D721Med (cell line): ENCODE data around the gene MSX1.

ENCODE experiments used
- DNase-seq: peaks from one replicate; pipeline ENCODE4 v3.0.0; 2011; ENCODE audit warnings: low spot score; ENCODE audit not compliant: insufficient read length
- FAIRE-seq: peaks from 2 replicates; lab custom pipeline; 2011; peaks lifted over from hg19 to GRCh38; lab: Jason Lieb, UNC
- TF ChIP-seq, protein P1 (sequence below): IDR thresholded peaks from 2 replicates; pipeline ENCODE4 v1.5.1; 2012; ENCODE audit warnings: mild to moderate bottlenecking, control low read depth; ENCODE audit not compliant: insufficient read depth; ENCODE audit errors: missing control alignments

The MSX1 gene

DNA sequence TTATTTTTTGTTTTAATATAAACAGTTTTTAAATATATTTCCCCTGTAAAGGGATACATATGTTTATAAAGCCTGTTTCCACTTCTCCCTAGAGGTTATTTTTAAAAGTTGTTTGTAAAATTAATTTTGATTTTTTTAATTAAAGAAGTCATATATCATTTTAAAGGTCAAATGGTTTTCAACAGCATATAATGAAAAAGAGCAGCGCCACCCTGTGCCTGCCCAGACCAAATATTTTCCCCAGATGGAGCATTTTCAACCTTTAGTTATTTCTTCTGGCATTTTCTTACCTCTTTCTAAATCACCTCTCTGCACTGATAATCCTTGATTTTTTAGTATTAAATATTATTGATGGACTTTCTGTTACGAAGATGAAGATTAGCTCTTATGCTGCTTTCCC is 21.0 kb downstream of the MSX1 start:
- TF ChIP-seq, protein P1, sequence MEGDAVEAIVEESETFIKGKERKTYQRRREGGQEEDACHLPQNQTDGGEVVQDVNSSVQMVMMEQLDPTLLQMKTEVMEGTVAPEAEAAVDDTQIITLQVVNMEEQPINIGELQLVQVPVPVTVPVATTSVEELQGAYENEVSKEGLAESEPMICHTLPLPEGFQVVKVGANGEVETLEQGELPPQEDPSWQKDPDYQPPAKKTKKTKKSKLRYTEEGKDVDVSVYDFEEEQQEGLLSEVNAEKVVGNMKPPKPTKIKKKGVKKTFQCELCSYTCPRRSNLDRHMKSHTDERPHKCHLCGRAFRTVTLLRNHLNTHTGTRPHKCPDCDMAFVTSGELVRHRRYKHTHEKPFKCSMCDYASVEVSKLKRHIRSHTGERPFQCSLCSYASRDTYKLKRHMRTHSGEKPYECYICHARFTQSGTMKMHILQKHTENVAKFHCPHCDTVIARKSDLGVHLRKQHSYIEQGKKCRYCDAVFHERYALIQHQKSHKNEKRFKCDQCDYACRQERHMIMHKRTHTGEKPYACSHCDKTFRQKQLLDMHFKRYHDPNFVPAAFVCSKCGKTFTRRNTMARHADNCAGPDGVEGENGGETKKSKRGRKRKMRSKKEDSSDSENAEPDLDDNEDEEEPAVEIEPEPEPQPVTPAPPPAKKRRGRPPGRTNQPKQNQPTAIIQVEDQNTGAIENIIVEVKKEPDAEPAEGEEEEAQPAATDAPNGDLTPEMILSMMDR = peak; percentile 49
- FAIRE-seq = no peak
- DNase-seq = no peak

DNA sequence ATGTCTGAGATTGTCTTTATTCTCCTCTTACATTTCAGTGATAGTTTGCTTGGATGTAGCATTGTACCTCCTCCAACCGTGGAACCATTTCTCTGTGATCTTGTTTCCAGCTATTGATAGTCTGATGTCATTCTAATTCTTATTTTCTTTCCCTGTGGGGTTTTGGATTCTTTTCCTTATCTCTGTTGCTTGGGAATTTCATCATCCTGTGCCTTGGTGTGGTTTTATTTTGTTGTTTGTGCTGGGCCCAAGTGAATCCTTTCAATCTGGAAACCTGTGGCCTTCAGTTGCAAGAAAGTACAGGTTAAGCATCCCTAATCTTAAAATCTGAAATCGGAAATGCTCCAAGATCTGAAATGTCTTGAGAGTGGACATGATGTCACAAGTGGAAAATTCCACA is 22.0 kb downstream of the MSX1 start:
- no peak for DNase-seq
- no peak for FAIRE-seq
- TF ChIP-seq, protein P1 = no peak

DNA sequence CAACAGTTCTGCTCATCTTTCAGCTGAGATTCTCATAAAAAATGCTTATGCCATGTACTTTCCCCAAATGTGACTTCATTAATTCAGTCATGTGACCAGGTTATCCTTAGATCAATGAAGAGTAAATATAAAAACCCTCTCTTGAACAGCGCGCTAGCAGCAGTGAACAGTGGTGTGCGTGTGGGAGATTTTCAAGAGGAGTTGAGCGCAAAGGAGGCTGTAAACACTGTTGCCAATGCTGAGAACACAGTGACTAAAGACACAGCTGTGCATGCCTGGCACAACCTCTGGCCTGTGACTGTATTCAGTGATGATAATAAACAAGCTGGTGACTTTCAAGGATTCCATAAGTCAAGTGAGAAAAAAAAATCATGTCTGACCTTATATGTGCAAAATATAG is 25.1 kb downstream of the MSX1 start:
- TF ChIP-seq, protein P1 = no peak
- DNase-seq = no peak
- FAIRE-seq = no peak

DNA sequence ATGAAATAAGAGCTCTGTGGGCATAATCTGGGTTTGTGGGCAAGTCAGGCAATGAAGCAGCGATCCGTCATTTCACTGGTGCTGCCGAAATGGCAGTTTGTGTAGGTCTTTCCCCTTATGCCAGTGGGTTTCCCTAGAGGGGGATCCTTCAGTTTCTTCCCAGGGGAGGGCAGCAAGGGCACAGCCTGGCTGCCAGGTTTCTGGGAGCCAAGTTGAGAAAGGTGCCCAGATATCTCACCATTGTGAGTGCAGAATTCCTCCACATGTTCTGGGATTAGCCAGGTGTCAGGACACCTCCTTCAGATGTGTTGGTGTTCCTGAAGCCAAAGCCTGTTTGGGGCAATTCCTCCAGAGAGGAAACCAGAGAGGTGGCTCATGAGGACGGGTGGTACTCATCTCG is 28.0 kb downstream of the MSX1 start:
- TF ChIP-seq, protein P1 = no peak
- FAIRE-seq = no peak
- no peak for DNase-seq

DNA sequence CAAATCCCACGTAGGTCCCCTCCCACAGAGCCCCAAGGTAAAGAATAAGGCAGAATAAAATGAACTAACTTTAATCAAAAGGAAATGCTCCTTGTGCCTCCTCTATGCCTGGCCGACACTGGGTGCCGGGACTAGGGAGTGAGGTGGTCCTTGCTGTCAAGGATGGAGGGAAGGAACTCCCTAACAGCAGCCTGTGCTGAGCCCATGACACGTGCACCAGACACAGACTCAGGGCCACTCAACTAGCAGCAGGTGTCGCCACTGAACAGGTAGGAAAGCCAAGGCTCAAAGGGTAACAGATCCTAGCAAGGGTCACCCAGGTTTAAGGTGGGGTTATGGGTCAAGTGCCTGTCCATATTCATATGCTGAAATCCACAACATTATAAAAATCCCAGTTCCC is 29.2 kb downstream of the MSX1 start:
- FAIRE-seq (no peak), DNase-seq (no peak)

DNA sequence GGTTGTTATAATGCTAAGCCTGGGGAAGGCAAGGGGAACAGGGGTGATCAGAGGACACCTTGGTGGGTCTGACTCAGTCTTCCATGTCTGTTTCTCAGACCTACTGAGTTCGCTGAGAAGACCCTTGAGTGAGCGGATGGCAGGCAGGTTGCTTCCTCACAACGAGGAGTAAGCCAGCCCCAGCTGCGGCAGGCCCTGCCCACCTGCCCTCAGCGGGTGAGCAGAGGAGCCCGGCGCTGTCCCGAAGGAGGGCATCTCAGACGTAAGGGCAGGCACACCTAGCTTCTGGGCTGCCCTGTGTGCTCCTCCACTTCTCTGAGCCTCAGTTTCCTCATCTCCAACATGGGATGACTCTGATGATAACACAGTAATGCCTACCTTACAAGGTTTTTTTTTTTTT is 30.3 kb downstream of the MSX1 start:
- FAIRE-seq = no peak
- TF ChIP-seq, protein P1 = no peak
- no peak for DNase-seq

More for the DNA sequence above, 29.2 kb downstream of the MSX1 start:
- TF ChIP-seq, protein P1 = no peak

DNA sequence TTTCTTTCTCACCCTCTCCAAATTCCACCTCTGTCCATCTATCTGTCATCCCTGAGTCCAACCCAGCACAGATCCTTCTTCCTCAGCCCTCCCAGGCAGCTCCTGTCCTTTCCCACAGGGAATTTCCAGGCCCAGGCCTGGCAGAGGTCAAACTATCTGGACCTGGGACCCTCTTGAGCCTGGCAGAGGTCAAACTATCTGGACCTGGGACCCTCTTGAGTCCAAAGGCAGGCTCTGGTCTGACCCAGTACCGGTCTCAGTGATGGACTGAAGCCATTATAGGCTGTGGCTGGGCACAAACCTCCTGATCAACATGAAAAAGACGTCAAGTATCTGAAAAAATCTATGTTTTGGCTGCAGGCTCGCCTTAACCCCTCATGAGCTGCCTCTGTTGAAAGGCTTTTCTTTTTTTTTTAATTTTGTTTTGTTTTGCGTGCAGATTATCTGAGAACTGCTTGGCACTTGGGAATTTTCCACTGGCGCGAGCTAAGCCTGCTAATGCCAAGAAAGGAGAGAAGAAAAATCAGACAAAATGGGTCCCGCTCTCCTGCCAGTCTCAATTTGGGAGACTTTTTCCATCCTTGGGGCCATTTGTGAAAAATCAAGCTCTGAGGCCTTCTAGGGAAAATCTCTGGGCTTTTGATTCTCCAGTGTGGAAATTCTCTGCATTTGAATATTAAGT is 31.2 kb downstream of the MSX1 start:
- FAIRE-seq = no peak
- TF ChIP-seq, protein P1 = no peak
- DNase-seq = no peak
